GM12878 (cell line): ENCODE data around the gene TCF20. TPM values are rescaled to one million over a fixed set of nuclear protein-coding genes. Genes with fewer than 3 reads are reported as not detected.

Experiments used
- ATAC-seq: fragments of 200-7000 bp; cut with Tn5 transposase; 3 replicates; pipeline ENCODE4 v1.9.1; 2020; ENCODE audit warnings: mild to moderate bottlenecking, moderate library complexity
- BruUV-seq: library from RNA; stranded (reverse); fragments of 400-500 nt; replicated peaks from 2 replicates; lab custom pipeline; 2021; lab: Mats Ljungman, UMichigan
- CTCF ChIA-PET: fragments of 300-600 bp; sonication (Branson Sonifier 250); formaldehyde crosslinking; extraction: SDS; loops from one replicate; lab custom pipeline; 2021; ENCODE audit warnings: inconsistent platforms; lab: Yijun Ruan, JAX
- POLR2A ChIA-PET: fragments of 350-600 bp; formaldehyde crosslinking; extraction: SDS; loops from one replicate; lab custom pipeline; 2021; ENCODE audit warnings: inconsistent platforms; lab: Charles Lee
- RAD21 ChIA-PET: fragments of 300-600 bp; sonication (Branson Sonifier 250); formaldehyde crosslinking; loops from one replicate; lab custom pipeline; 2023; ENCODE audit warnings: antibody characterized with exemption; ENCODE audit not compliant: unreplicated experiment; lab: Charles Lee
- SMC1A ChIA-PET: fragments of 300-600 bp; sonication (Branson Sonifier 250); formaldehyde crosslinking; loops from one replicate; lab custom pipeline; 2023; ENCODE audit not compliant: unreplicated experiment, uncharacterized antibody; lab: Charles Lee
- DNase-seq: peaks from one replicate; pipeline ENCODE4 v3.0.0-alpha.2; 2011; ENCODE audit warnings: low read depth, low spot score
- FAIRE-seq: peaks from 3 replicates; lab custom pipeline; 2011; peaks lifted over from hg19 to GRCh38; lab: Jason Lieb, UNC
- H2AFZ ChIP-seq: 2 replicates; pipeline ENCODE4 v1.6.0; 2011; ENCODE audit warnings: low read depth, low read length, control low read depth; ENCODE audit not compliant: control insufficient read depth
- H3K27ac ChIP-seq: 2 replicates; pipeline ENCODE4 v1.5.1; 2011; ENCODE audit warnings: control low read depth; ENCODE audit not compliant: control insufficient read depth, insufficient read depth
- H3K27me3 ChIP-seq, 2 experiments: replicated peaks in 1 of 2; 2 replicates each; pipeline versions ENCODE4 v1.6.0 to v1.6.1; 2011; ENCODE audit warnings: low read length in 1 of 2; ENCODE audit not compliant: control insufficient read depth in 2 of 2, insufficient read depth in 2 of 2
- H3K36me3 ChIP-seq, 2 experiments: 2 replicates each; pipeline ENCODE4 v1.5.1; 2011; ENCODE audit warnings: low read length in 1 of 2; ENCODE audit not compliant: control insufficient read depth in 2 of 2, insufficient read depth in 2 of 2
- H3K4me1 ChIP-seq: 2 replicates; pipeline ENCODE4 v1.6.1; 2011; ENCODE audit warnings: mild to moderate bottlenecking, low read length, moderate library complexity, mixed read lengths; ENCODE audit not compliant: control insufficient read depth, insufficient read depth
- H3K4me2 ChIP-seq: 2 replicates; pipeline ENCODE4 v1.6.0; 2011; ENCODE audit warnings: control low read depth; ENCODE audit not compliant: control insufficient read depth, insufficient read depth
- H3K4me3 ChIP-seq: fragments of 200-600 bp; sonication (generic); 2 replicates; pipeline ENCODE4 v1.5.1; 2016
- H3K79me2 ChIP-seq: 2 replicates; pipeline ENCODE4 v1.6.0; 2011; ENCODE audit warnings: low read length; ENCODE audit not compliant: control insufficient read depth, insufficient read depth
- H3K9ac ChIP-seq: 2 replicates; pipeline ENCODE4 v1.8.0; 2011; ENCODE audit warnings: low read length, control low read depth, mixed read lengths; ENCODE audit not compliant: control insufficient read depth, insufficient read depth
- H3K9me3 ChIP-seq: replicated peaks from 3 replicates; pipeline ENCODE4 v1.5.1; 2011; ENCODE audit warnings: mild to moderate bottlenecking, low read length; ENCODE audit not compliant: control insufficient read depth, insufficient read depth
- H4K20me1 ChIP-seq: 2 replicates; pipeline ENCODE4 v1.6.0; 2011; ENCODE audit not compliant: control insufficient read depth, insufficient read depth
- CBFB ChIP-seq: IDR thresholded peaks from 2 replicates; pipeline ENCODE4 v1.6.1; 2016; ENCODE audit warnings: antibody characterized with exemption, low read depth
- CHD1 ChIP-seq: IDR thresholded peaks from 2 replicates; pipeline ENCODE4 v1.6.1; 2012; ENCODE audit warnings: low read depth, low read length, improper control_type of control experiment
- MXI1 ChIP-seq: fragments of 150-350 bp; IDR thresholded peaks from 2 replicates; pipeline ENCODE4 v1.6.1; 2011; ENCODE audit warnings: low read depth, mild to moderate bottlenecking, inconsistent platforms, low read length, improper control_type of control experiment
- POLR2AphosphoS5 ChIP-seq: IDR thresholded peaks from 2 replicates; pipeline ENCODE4 v1.6.1; 2011; ENCODE audit warnings: mild to moderate bottlenecking, low read length, inconsistent platforms
- RAD51 ChIP-seq: fragments of 450-650 bp; IDR thresholded peaks from 2 replicates; pipeline ENCODE4 v1.6.1; 2016; ENCODE audit warnings: moderate library complexity, mild to moderate bottlenecking, inconsistent platforms
- SIN3A ChIP-seq: IDR thresholded peaks from 2 replicates; pipeline ENCODE4 v1.6.1; 2012; ENCODE audit warnings: low read depth, low read length, improper control_type of control experiment
- SMAD1 ChIP-seq: fragments of 450-650 bp; IDR thresholded peaks from 2 replicates; pipeline ENCODE4 v1.6.1; 2018; ENCODE audit warnings: mild to moderate bottlenecking, low read depth; ENCODE audit not compliant: partially characterized antibody
- SMAD5 ChIP-seq: IDR thresholded peaks from 2 replicates; pipeline ENCODE4 v1.6.1; 2016; ENCODE audit warnings: antibody characterized with exemption, low read depth
- SP1 ChIP-seq: IDR thresholded peaks from one replicate; pipeline ENCODE4 v1.6.1; 2011; ENCODE audit warnings: low read depth, low read length
- SPI1 ChIP-seq: IDR thresholded peaks from 2 replicates; pipeline ENCODE4 v1.6.1; 2011; ENCODE audit warnings: low read depth, mild to moderate bottlenecking, low read length, moderate library complexity, borderline replicate concordance; ENCODE audit not compliant: insufficient read depth
- STAT1 ChIP-seq: fragments of 450-650 bp; conservative IDR thresholded peaks from 2 replicates; pipeline ENCODE4 v1.6.1; 2014; ENCODE audit warnings: antibody characterized with exemption, mild to moderate bottlenecking
- SUZ12 ChIP-seq: fragments of 200-600 bp; sonication (generic); IDR thresholded peaks from one replicate; pipeline ENCODE4 v1.6.1; 2018; ENCODE audit warnings: antibody characterized with exemption, mild to moderate bottlenecking; ENCODE audit not compliant: unreplicated experiment
- WRNIP1 ChIP-seq: IDR thresholded peaks from 2 replicates; pipeline ENCODE4 v1.6.1; 2011; ENCODE audit warnings: low read depth, low read length, improper control_type of control experiment, borderline replicate concordance
- WGBS: methylation state at CpG from one replicate; pipeline ENCODE4 v1.1.6; 2016; ENCODE audit warnings: low lambda C conversion rate; ENCODE audit not compliant: insufficient replicate concordance, insufficient coverage; ENCODE audit errors: missing lambda C conversion rate; 5-methylcytosine and 5-hydroxymethylcytosine counted together
- in situ Hi-C: fragments of 300-500 bp; cut with MboI; formaldehyde crosslinking; loops from 9 replicates; pipeline ENCODE4 v1.14.3; 2018; ENCODE audit warnings: mixed read lengths
- intact Hi-C: fragments of 100-400 bp; cut with micrococcal nuclease; formaldehyde crosslinking; loops from one replicate; pipeline ENCODE4 v1.14.2; 2022; ENCODE audit not compliant: unreplicated experiment
- polyA plus RNA-seq, 11 experiments: library from polyadenylated mRNA; depleted of rRNA in 4 of 11; unstranded in 6 of 11; stranded (reverse) in 5 of 11; fragments of >200 nt; fragmentation: Nextera tagmentation in 4 of 11; fragmentation: Illumina TruSeq in 1 of 11; extraction: Ambion mirVana in 4 of 11; extraction: Trizol in 1 of 11; gene quantifications; 1 replicate in 1 of 11; 2 replicates in 10 of 11; pipeline versions ENCODE4 v1.2.1 to v1.2.3, GENCODE V29; 2011 to 2016; ENCODE audit warnings: inconsistent platforms in 2 of 11, missing spikeins in 2 of 11, low read depth in 1 of 11
- total RNA-seq, 4 experiments: library from RNA; depleted of rRNA in 3 of 4; stranded (reverse); fragments of >200 nt in 3 of 4; fragmentation: Illumina TruSeq in 1 of 4; extraction: Trizol in 1 of 4; gene quantifications; 2 replicates each; pipeline versions ENCODE4 v1.2.1 to v1.2.3, GENCODE V29; 2013 to 2021
- TF ChIP-seq, protein P1 (sequence below): fragments of 450-650 bp; IDR thresholded peaks from 2 replicates; pipeline ENCODE4 v1.6.1; 2017; ENCODE audit warnings: mild to moderate bottlenecking, moderate library complexity
- TF ChIP-seq, protein P2 (sequence below): IDR thresholded peaks from 2 replicates; pipeline ENCODE4 v1.6.1; 2012; ENCODE audit warnings: low read depth, low read length, improper control_type of control experiment

TCF20 gene
- total and polyA plus RNA-seq, 10 of the 15 experiments (the other 5 are each of a cell fraction or from before 2014, with no cell fraction given): 0.64 to 52.9 (median 22.6) TPM

DNA sequence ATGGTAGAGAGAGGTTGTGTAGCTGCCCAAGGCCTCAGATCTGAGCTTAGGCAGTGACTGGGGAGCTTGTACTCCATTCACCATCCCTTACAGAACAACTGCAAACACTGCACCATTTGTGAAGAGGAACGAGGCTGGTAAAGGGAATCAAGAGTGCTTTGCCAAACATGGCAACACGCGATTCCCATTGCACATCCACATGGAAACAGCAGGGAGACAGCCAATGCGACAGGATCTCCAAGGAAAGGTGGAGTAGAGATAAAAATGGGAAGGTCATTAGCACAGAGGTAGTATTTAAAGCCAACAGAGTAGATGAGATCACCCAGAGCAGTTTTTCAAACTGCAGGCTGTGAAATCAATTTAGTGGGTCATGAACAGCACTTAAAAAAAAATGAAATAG is 42.0 kb downstream of the TCF20 start (continued):
- TF ChIP-seq MXI1: no peak
- TF ChIP-seq SMAD5: no peak
- no peak for TF ChIP-seq POLR2AphosphoS5
- TF ChIP-seq WRNIP1: no peak
- TF ChIP-seq CHD1: no peak
- TF ChIP-seq SIN3A: no peak
- TF ChIP-seq SPI1: no peak

DNA sequence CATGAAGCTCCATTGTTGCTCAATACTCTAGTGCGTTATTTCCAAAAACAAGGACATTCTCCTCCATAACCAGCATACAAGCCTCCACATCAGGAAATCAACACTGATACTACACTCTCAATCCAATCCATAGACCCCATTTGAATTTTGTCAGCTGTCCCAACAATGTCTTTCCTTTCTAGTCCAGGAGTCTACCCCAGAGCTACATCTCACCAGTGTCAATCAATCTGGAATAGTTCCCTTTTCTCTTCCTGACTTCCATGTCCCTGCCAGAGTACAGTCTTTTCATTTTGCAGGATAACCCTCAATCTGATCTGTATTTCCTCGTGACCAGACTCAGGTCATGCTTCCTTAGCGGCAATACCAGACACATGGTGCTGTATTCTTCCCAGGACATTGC is 43.0 kb downstream of the TCF20 start:
- H3K27ac ChIP-seq: no peak overlapping the region
- WGBS: 98% methylated on average over 3 of the region's 3 CpGs
- H3K9ac ChIP-seq: no peak overlapping the region
- H3K4me2 ChIP-seq: no peak overlapping the region
- SMC1A ChIA-PET: interaction anchor here (1.4 to 3.2 kb wide), 2 partner anchors 10 to 40 kb away, joined by 3 to 15 read pairs; no protein-coding TSS in a partner anchor
- CTCF ChIA-PET: interaction anchor here (1.3 kb wide), 1 partner anchor 10 kb away, joined by 4 read pairs; no protein-coding TSS in a partner anchor
- H2AFZ ChIP-seq: no peak overlapping the region
- peaks cover 60% of the 10 kb centered on the region for H3K79me2 ChIP-seq
- BruUV-seq: no TSS peak
- FAIRE-seq: no peak
- no peaks in the 10 kb centered on the region for H3K36me3 ChIP-seq
- no peak for DNase-seq
- no peak overlapping the region for H3K4me3 ChIP-seq
- POLR2A ChIA-PET: interaction anchor here (0.7 kb wide), 1 partner anchor 241 kb away, joined by 3 read pairs; no protein-coding TSS in a partner anchor
- no peak for ATAC-seq
- H4K20me1 ChIP-seq: no peaks in the 10 kb centered on the region; the same call in 1 of the 2 replicates
- RAD21 ChIA-PET: interaction anchor here (0.9 to 1.4 kb wide), 3 partner anchors 10 to 85 kb away, joined by 3 read pairs; no protein-coding TSS in a partner anchor
- intact Hi-C loops (no loop called here), in situ Hi-C loops (no loop called here)
- H3K27me3 ChIP-seq: no peaks in the 10 kb centered on the region
- TF ChIP-seq, protein P1, sequence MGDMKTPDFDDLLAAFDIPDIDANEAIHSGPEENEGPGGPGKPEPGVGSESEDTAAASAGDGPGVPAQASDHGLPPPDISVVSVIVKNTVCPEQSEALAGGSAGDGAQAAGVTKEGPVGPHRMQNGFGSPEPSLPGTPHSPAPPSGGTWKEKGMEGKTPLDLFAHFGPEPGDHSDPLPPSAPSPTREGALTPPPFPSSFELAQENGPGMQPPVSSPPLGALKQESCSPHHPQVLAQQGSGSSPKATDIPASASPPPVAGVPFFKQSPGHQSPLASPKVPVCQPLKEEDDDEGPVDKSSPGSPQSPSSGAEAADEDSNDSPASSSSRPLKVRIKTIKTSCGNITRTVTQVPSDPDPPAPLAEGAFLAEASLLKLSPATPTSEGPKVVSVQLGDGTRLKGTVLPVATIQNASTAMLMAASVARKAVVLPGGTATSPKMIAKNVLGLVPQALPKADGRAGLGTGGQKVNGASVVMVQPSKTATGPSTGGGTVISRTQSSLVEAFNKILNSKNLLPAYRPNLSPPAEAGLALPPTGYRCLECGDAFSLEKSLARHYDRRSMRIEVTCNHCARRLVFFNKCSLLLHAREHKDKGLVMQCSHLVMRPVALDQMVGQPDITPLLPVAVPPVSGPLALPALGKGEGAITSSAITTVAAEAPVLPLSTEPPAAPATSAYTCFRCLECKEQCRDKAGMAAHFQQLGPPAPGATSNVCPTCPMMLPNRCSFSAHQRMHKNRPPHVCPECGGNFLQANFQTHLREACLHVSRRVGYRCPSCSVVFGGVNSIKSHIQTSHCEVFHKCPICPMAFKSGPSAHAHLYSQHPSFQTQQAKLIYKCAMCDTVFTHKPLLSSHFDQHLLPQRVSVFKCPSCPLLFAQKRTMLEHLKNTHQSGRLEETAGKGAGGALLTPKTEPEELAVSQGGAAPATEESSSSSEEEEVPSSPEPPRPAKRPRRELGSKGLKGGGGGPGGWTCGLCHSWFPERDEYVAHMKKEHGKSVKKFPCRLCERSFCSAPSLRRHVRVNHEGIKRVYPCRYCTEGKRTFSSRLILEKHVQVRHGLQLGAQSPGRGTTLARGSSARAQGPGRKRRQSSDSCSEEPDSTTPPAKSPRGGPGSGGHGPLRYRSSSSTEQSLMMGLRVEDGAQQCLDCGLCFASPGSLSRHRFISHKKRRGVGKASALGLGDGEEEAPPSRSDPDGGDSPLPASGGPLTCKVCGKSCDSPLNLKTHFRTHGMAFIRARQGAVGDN: no peak
- TF ChIP-seq, protein P2, sequence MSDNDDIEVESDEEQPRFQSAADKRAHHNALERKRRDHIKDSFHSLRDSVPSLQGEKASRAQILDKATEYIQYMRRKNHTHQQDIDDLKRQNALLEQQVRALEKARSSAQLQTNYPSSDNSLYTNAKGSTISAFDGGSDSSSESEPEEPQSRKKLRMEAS: no peak
- no peak for TF ChIP-seq SP1
- TF ChIP-seq SMAD1: no peak
- TF ChIP-seq CBFB: no peak
- no peak for TF ChIP-seq STAT1
- TF ChIP-seq SUZ12: no peak
- TF ChIP-seq RAD51: no peak
- no peaks in the 10 kb centered on the region for H3K9me3 ChIP-seq
- H3K4me1 ChIP-seq: peaks cover 7% of the 10 kb centered on the region
